HepG2 (cell line): ENCODE results near the gene ZNF581. TPM values are rescaled to one million over a fixed set of nuclear protein-coding genes. Genes with fewer than 3 reads are reported as not detected.

Source experiments
- AGO2 ChIP-seq: fragments of 200-400 bp; formaldehyde crosslinking; optimal IDR thresholded peaks from 2 replicates; pipeline ENCODE3; 2017; ENCODE audit warnings: mild to moderate bottlenecking, low read depth, low read length, moderate library complexity
- ATAD3A ChIP-seq: sonication (generic); formaldehyde crosslinking; IDR thresholded peaks from 2 replicates; pipeline ENCODE4 v1.4.0; 2020; ENCODE audit warnings: missing genetic modification reagents
- BRD4 ChIP-seq: sonication (generic); formaldehyde crosslinking; IDR thresholded peaks from 2 replicates; pipeline ENCODE4 v1.4.0; 2020; ENCODE audit warnings: missing genetic modification reagents
- EEA1 ChIP-seq: sonication (generic); formaldehyde crosslinking; IDR thresholded peaks from 2 replicates; pipeline ENCODE4 v1.5.1; 2020; ENCODE audit warnings: mild to moderate bottlenecking, missing genetic modification reagents, borderline replicate concordance
- EHMT2 ChIP-seq: fragments of 200-600 bp; sonication (generic); IDR thresholded peaks from 2 replicates; pipeline ENCODE4 v1.7.0; 2017; ENCODE audit warnings: antibody characterized with exemption, low read depth, low read length, borderline replicate concordance
- FOXC1 ChIP-seq: sonication (generic); formaldehyde crosslinking; IDR thresholded peaks from 2 replicates; pipeline ENCODE4 v1.8.0; 2022; ENCODE audit warnings: mild to moderate bottlenecking, missing genetic modification reagents, borderline replicate concordance
- GTF2F1 ChIP-seq: fragments of 150-350 bp; IDR thresholded peaks from 2 replicates; pipeline ENCODE4 v1.6.1; 2014; ENCODE audit warnings: low read length
- GTF3A ChIP-seq: sonication (generic); formaldehyde crosslinking; conservative IDR thresholded peaks from 2 replicates; pipeline ENCODE4 v1.4.0; 2020; ENCODE audit warnings: mild to moderate bottlenecking, missing genetic modification reagents
- JUNB ChIP-seq: sonication (generic); formaldehyde crosslinking; IDR thresholded peaks from 2 replicates; pipeline ENCODE4 v1.8.0; 2022; ENCODE audit warnings: missing genetic modification reagents, mild to moderate bottlenecking, borderline replicate concordance
- KLF12 ChIP-seq: sonication (generic); formaldehyde crosslinking; IDR thresholded peaks from 2 replicates; pipeline ENCODE4 v1.4.0; 2020; ENCODE audit warnings: missing genetic modification reagents, borderline replicate concordance
- PBX3 ChIP-seq: sonication (generic); formaldehyde crosslinking; IDR thresholded peaks from 2 replicates; pipeline ENCODE4 v1.8.1; 2023; ENCODE audit warnings: missing genetic modification reagents, inconsistent platforms, borderline replicate concordance
- POLR2A ChIP-seq, 2 experiments: IDR thresholded peaks; 2 replicates each; pipeline ENCODE4 v1.6.1; 2011; ENCODE audit warnings: low read depth in 2 of 2, low read length in 2 of 2, mild to moderate bottlenecking in 1 of 2, moderate library complexity in 1 of 2; ENCODE audit not compliant: insufficient read depth in 1 of 2
- PTBP1 ChIP-seq: fragments of 200-400 bp; formaldehyde crosslinking; IDR thresholded peaks from 2 replicates; pipeline ENCODE4 v1.6.1; 2018; ENCODE audit warnings: low read length, low read depth; ENCODE audit not compliant: poor library complexity, severe bottlenecking
- RARG ChIP-seq: sonication (generic); formaldehyde crosslinking; IDR thresholded peaks from 2 replicates; pipeline ENCODE4 v1.4.0; 2020; ENCODE audit warnings: low read depth, mild to moderate bottlenecking, missing genetic modification reagents
- TAF15 ChIP-seq: fragments of 200-400 bp; formaldehyde crosslinking; IDR thresholded peaks from one replicate; pipeline ENCODE4 v1.6.1; 2018; ENCODE audit warnings: mild to moderate bottlenecking, low read depth, low read length; ENCODE audit not compliant: poor library complexity, severe bottlenecking
- TEF ChIP-seq: sonication (generic); formaldehyde crosslinking; IDR thresholded peaks from 2 replicates; pipeline ENCODE4 v1.5.0; 2020; ENCODE audit warnings: missing genetic modification reagents
- ZBTB7A ChIP-seq: sonication (generic); formaldehyde crosslinking; IDR thresholded peaks from 2 replicates; pipeline ENCODE4 v1.8.0; 2022; ENCODE audit warnings: mild to moderate bottlenecking, missing genetic modification reagents
- ZFP82 ChIP-seq: sonication (generic); formaldehyde crosslinking; IDR thresholded peaks from 2 replicates; pipeline ENCODE4 v1.5.1; 2020; ENCODE audit warnings: mild to moderate bottlenecking, missing genetic modification reagents, borderline replicate concordance
- ZNF446 ChIP-seq: sonication (generic); formaldehyde crosslinking; IDR thresholded peaks from 2 replicates; pipeline ENCODE4 v1.5.0; 2020; ENCODE audit warnings: mild to moderate bottlenecking, missing genetic modification reagents
- ZNF468 ChIP-seq: sonication (generic); formaldehyde crosslinking; IDR thresholded peaks from 2 replicates; pipeline ENCODE4 v1.8.0; 2022; ENCODE audit warnings: mild to moderate bottlenecking, moderate library complexity, missing genetic modification reagents
- ZNF569 ChIP-seq: sonication (generic); formaldehyde crosslinking; IDR thresholded peaks from 2 replicates; pipeline ENCODE4 v1.5.0; 2020; ENCODE audit warnings: mild to moderate bottlenecking, missing genetic modification reagents, moderate library complexity, borderline replicate concordance
- ZNF746 ChIP-seq: sonication (generic); formaldehyde crosslinking; IDR thresholded peaks from 2 replicates; pipeline ENCODE4 v1.8.0; 2022; ENCODE audit warnings: mild to moderate bottlenecking, missing genetic modification reagents
- ZNF761 ChIP-seq: sonication (generic); formaldehyde crosslinking; conservative IDR thresholded peaks from 2 replicates; pipeline ENCODE4 v1.4.0; 2020; ENCODE audit warnings: mild to moderate bottlenecking, missing genetic modification reagents
- ZNF776 ChIP-seq: sonication (generic); formaldehyde crosslinking; IDR thresholded peaks from 2 replicates; pipeline ENCODE4 v1.4.0; 2020; ENCODE audit warnings: mild to moderate bottlenecking, missing genetic modification reagents
- ZNF792 ChIP-seq: IDR thresholded peaks from 2 replicates; pipeline ENCODE4 v1.6.1; 2016
- ZNF841 ChIP-seq: sonication (generic); formaldehyde crosslinking; IDR thresholded peaks from 2 replicates; pipeline ENCODE4 v1.8.1; 2023; ENCODE audit warnings: missing genetic modification reagents, borderline replicate concordance
- polyA plus RNA-seq, 8 experiments: library from polyadenylated mRNA; depleted of rRNA in 3 of 8; stranded (reverse) in 7 of 8; unstranded in 1 of 8; fragments of >200 nt; fragmentation: Illumina TruSeq in 4 of 8; extraction: Trizol in 4 of 8; gene quantifications; 2 replicates each; pipeline versions ENCODE4 v1.2.1 to v1.2.3, GENCODE V29; 2011 to 2016; ENCODE audit warnings: low read depth in 4 of 8, missing spikeins in 1 of 8, mixed read lengths in 1 of 8; ENCODE audit not compliant: insufficient read depth in 1 of 8
- total RNA-seq, 5 experiments: library from RNA; depleted of rRNA; stranded (reverse); fragments of >200 nt; fragmentation: Illumina TruSeq; extraction: Trizol; gene quantifications; 2 replicates each; pipeline ENCODE4 v1.2.3, GENCODE V29; 2016; ENCODE audit warnings: low read depth in 1 of 5
- TF ChIP-seq, protein P1 (sequence below): sonication (generic); formaldehyde crosslinking; IDR thresholded peaks from 2 replicates; pipeline ENCODE4 v1.5.0; 2020; ENCODE audit warnings: missing genetic modification reagents, mild to moderate bottlenecking, borderline replicate concordance
- TF ChIP-seq, protein P2 (sequence below): conservative IDR thresholded peaks from 2 replicates; pipeline ENCODE4 v1.6.1; 2018; ENCODE audit warnings: missing genetic modification reagents
- TF ChIP-seq, protein P3 (sequence below): sonication (generic); formaldehyde crosslinking; IDR thresholded peaks from 2 replicates; pipeline ENCODE4 v1.5.0; 2020; ENCODE audit warnings: missing genetic modification reagents

ZNF581 gene
- total and polyA plus RNA-seq, 2 of the 13 experiments (the other 11 are each of a cell fraction or from before 2014, with no cell fraction given), result 19.6 to 49.5 TPM

DNA sequence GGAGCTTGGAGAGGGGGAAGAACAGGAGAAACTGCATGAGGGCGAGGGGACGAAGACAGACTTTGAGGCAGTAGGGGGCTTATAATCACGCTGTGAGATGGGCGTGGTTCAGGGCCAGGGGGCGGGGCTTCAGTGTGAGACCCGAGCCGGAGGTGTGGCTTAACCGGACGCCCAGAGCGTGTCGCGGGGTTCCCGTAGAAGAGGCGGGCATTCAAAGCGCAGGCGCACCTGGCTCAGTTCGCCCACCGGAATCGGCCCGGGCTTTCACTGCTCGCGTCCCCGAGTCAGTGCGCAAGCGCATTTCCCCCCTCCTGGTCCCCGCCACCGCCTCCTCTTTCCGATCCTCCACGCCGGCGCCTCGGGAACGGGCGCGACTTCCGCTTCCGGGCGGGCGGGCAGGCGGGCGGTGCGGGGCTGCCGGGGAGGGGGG is 38.2 kb upstream of the ZNF581 start (continued):
- TF ChIP-seq, protein P1, sequence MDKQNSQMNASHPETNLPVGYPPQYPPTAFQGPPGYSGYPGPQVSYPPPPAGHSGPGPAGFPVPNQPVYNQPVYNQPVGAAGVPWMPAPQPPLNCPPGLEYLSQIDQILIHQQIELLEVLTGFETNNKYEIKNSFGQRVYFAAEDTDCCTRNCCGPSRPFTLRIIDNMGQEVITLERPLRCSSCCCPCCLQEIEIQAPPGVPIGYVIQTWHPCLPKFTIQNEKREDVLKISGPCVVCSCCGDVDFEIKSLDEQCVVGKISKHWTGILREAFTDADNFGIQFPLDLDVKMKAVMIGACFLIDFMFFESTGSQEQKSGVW, result no peak
- TF ChIP-seq ZNF792 (no peak), FOXC1 (CRISPR knock-in tag) (peak; percentile 60; the same call in 1 of the 2 replicates), ATAD3A (CRISPR knock-in tag) (no peak), EHMT2 (no peak), ZNF761 (CRISPR knock-in tag) (no peak), RARG (CRISPR knock-in tag) (no peak), ZNF468 (CRISPR knock-in tag) (no peak), ZBTB7A (CRISPR knock-in tag) (no peak), EEA1 (CRISPR knock-in tag) (no peak), PBX3 (CRISPR knock-in tag) (no peak), ZFP82 (no peak), ZNF446 (CRISPR knock-in tag) (no peak), ZNF841 (CRISPR knock-in tag) (no peak), ZNF569 (CRISPR knock-in tag) (no peak), GTF2F1 (no peak), POLR2A (IDR thresholded peaks at IDR 0.05; ENCODE audit: insufficient read depth in 1 of 2, low read depth in 2 of 2, low read length in 2 of 2) (peak; percentile 66 to 72; a peak in 3 of 4 replicates), TEF (CRISPR knock-in tag) (no peak), GTF3A (no peak), ZNF776 (CRISPR knock-in tag) (no peak), ZNF746 (CRISPR knock-in tag) (0 out of 2 replicates have a peak, but pooled peaks have one; percentile 40), JUNB (CRISPR knock-in tag) (no peak), TAF15 (no peak), KLF12 (CRISPR knock-in tag) (no peak), BRD4 (CRISPR knock-in tag) (no peak), AGO2 (peak; percentile 62), PTBP1 (no peak)
- TF ChIP-seq, protein P2, sequence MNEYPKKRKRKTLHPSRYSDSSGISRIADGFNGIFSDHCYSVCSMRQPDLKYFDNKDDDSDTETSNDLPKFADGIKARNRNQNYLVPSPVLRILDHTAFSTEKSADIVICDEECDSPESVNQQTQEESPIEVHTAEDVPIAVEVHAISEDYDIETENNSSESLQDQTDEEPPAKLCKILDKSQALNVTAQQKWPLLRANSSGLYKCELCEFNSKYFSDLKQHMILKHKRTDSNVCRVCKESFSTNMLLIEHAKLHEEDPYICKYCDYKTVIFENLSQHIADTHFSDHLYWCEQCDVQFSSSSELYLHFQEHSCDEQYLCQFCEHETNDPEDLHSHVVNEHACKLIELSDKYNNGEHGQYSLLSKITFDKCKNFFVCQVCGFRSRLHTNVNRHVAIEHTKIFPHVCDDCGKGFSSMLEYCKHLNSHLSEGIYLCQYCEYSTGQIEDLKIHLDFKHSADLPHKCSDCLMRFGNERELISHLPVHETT (CRISPR knock-in tag), result peak; percentile 97
- TF ChIP-seq, protein P3, sequence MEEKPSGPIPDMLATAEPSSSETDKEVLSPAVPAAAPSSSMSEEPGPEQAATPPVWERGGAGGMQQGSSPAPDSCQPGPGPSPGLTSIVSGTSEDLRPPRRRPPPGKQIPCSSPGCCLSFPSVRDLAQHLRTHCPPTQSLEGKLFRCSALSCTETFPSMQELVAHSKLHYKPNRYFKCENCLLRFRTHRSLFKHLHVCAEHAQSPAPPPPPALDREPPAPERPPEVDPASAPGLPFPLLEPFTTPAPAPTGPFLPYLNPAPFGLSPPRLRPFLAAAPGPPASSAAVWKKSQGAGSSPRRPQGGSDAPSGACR, result 0 out of 2 replicates have a peak, but pooled peaks have one; percentile 44
